Measurements from ENCODE around the gene SAC3D1.
"Not testable (repeated sequence)": the region's sequence is repeated elsewhere in the genome, so short reads cannot be mapped to it uniquely, and the experiment has no call there.

SAC3D1 gene

GRCh38 chr11:65003968-65004367 lies 37.0 kb upstream of the SAC3D1 start:
- H3K9me3 ChIP-seq (ENCODE audit: control insufficient read depth, low read length); H3K27me3 ChIP-seq (replicated peaks; ENCODE audit: control insufficient read depth, insufficient read depth, low read length, poor library complexity, severe bottlenecking); H3K4me3 ChIP-seq (ENCODE audit: insufficient read depth, low read depth, low read length, poor library complexity, severe bottlenecking); H3K4me1 ChIP-seq (ENCODE audit: control insufficient read depth, insufficient read depth, low read length, poor library complexity, severe bottlenecking); H3K36me3 ChIP-seq (ENCODE audit: control insufficient read depth, insufficient read depth, low read length); DNase-seq; H3K27ac ChIP-seq (ENCODE audit: insufficient read depth, low read length, poor library complexity, severe bottlenecking): not testable (repeated sequence)

GRCh38 chr11:65008016-65008415 lies 33.0 kb upstream of the SAC3D1 start:
- Histone ChIP-seq H3K27me3 (replicated peaks; ENCODE audit: control insufficient read depth, insufficient read depth, low read length, poor library complexity, severe bottlenecking) (no peaks in the 10 kb centered on the region), H3K9me3 (ENCODE audit: control insufficient read depth, low read length) (no peaks in the 10 kb centered on the region), H3K4me3 (ENCODE audit: insufficient read depth, low read depth, low read length, poor library complexity, severe bottlenecking) (no peak overlapping the region), H3K4me1 (ENCODE audit: control insufficient read depth, insufficient read depth, low read length, poor library complexity, severe bottlenecking) (no peaks in the 10 kb centered on the region), H3K36me3 (ENCODE audit: control insufficient read depth, insufficient read depth, low read length) (no peaks in the 10 kb centered on the region), H3K27ac (ENCODE audit: insufficient read depth, low read length, poor library complexity, severe bottlenecking) (no peak overlapping the region)
- DNase-seq: no peak

- Histone ChIP-seq H3K36me3 (ENCODE audit: control insufficient read depth, insufficient read depth, low read length) (no peaks in the 10 kb centered on the region), H3K27me3 (replicated peaks; ENCODE audit: control insufficient read depth, insufficient read depth, low read length, poor library complexity, severe bottlenecking) (no peaks in the 10 kb centered on the region), H3K27ac (ENCODE audit: insufficient read depth, low read length, poor library complexity, severe bottlenecking) (no peak overlapping the region), H3K4me3 (ENCODE audit: insufficient read depth, low read depth, low read length, poor library complexity, severe bottlenecking) (no peak overlapping the region), H3K9me3 (ENCODE audit: control insufficient read depth, low read length) (no peaks in the 10 kb centered on the region), H3K4me1 (ENCODE audit: control insufficient read depth, insufficient read depth, low read length, poor library complexity, severe bottlenecking) (no peaks in the 10 kb centered on the region)
- no peak for DNase-seq
Measured at GRCh38 chr11:65008873-65009272, 32.1 kb upstream of the SAC3D1 start.

GRCh38 chr11:65013130-65013887 lies 27.7 kb upstream of the SAC3D1 start:
- Histone ChIP-seq H3K27ac (ENCODE audit: insufficient read depth, low read length, poor library complexity, severe bottlenecking) (peak overlapping the region; percentile 90), H3K4me3 (ENCODE audit: insufficient read depth, low read depth, low read length, poor library complexity, severe bottlenecking) (peak overlapping the region; percentile 78), H3K4me1 (ENCODE audit: control insufficient read depth, insufficient read depth, low read length, poor library complexity, severe bottlenecking) (peaks cover 9% of the 10 kb centered on the region), H3K27me3 (replicated peaks; ENCODE audit: control insufficient read depth, insufficient read depth, low read length, poor library complexity, severe bottlenecking) (no peaks in the 10 kb centered on the region), H3K9me3 (ENCODE audit: control insufficient read depth, low read length) (no peaks in the 10 kb centered on the region), H3K36me3 (ENCODE audit: control insufficient read depth, insufficient read depth, low read length) (peaks cover 2% of the 10 kb centered on the region)
- DNase-seq: peak; percentile 77 to 85 (median 81)

GRCh38 chr11:65013888-65014725 lies 26.9 kb upstream of the SAC3D1 start, which contains the start of gene ARL2:
ARL2 (plus strand) TSS chr11:65014160; CDS start chr11:65014208, 48 bp downstream.
- Histone ChIP-seq H3K27me3 (replicated peaks; ENCODE audit: control insufficient read depth, insufficient read depth, low read length, poor library complexity, severe bottlenecking) (no peaks in the 10 kb centered on the region), H3K4me1 (ENCODE audit: control insufficient read depth, insufficient read depth, low read length, poor library complexity, severe bottlenecking) (peaks cover 9% of the 10 kb centered on the region), H3K4me3 (ENCODE audit: insufficient read depth, low read depth, low read length, poor library complexity, severe bottlenecking) (peak within 1 kb of the TSS; percentile 78), H3K36me3 (ENCODE audit: control insufficient read depth, insufficient read depth, low read length) (peaks cover 8% of the 10 kb centered on the region), H3K27ac (ENCODE audit: insufficient read depth, low read length, poor library complexity, severe bottlenecking) (peak within 1 kb of the TSS; percentile 90), H3K9me3 (ENCODE audit: control insufficient read depth, low read length) (no peaks in the 10 kb centered on the region)
- peak; percentile 69 to 80 (median 77) for DNase-seq

- DNase-seq: no peak
- no peaks in the 10 kb centered on the region for H3K27me3 ChIP-seq (replicated peaks; ENCODE audit: control insufficient read depth, insufficient read depth, low read length, poor library complexity, severe bottlenecking)
- H3K9me3 ChIP-seq (ENCODE audit: control insufficient read depth, low read length): no peaks in the 10 kb centered on the region
- peak overlapping the region; percentile 90 for H3K27ac ChIP-seq (ENCODE audit: insufficient read depth, low read length, poor library complexity, severe bottlenecking)
- H3K36me3 ChIP-seq (ENCODE audit: control insufficient read depth, insufficient read depth, low read length): peaks cover 12% of the 10 kb centered on the region
- H3K4me1 ChIP-seq (ENCODE audit: control insufficient read depth, insufficient read depth, low read length, poor library complexity, severe bottlenecking): peaks cover 9% of the 10 kb centered on the region
- H3K4me3 ChIP-seq (ENCODE audit: insufficient read depth, low read depth, low read length, poor library complexity, severe bottlenecking): peak overlapping the region; percentile 78
Measured at GRCh38 chr11:65014726-65015227, 26.2 kb upstream of the SAC3D1 start.

GRCh38 chr11:65016705-65017104 lies 24.3 kb upstream of the SAC3D1 start:
- DNase-seq: no peak
- H3K4me3 ChIP-seq (ENCODE audit: insufficient read depth, low read depth, low read length, poor library complexity, severe bottlenecking): no peak overlapping the region
- peaks cover 16% of the 10 kb centered on the region for H3K36me3 ChIP-seq (ENCODE audit: control insufficient read depth, insufficient read depth, low read length)
- H3K27me3 ChIP-seq (replicated peaks; ENCODE audit: control insufficient read depth, insufficient read depth, low read length, poor library complexity, severe bottlenecking): no peaks in the 10 kb centered on the region
- H3K27ac ChIP-seq (ENCODE audit: insufficient read depth, low read length, poor library complexity, severe bottlenecking): no peak overlapping the region
- no peaks in the 10 kb centered on the region for H3K9me3 ChIP-seq (ENCODE audit: control insufficient read depth, low read length)
- peaks cover 9% of the 10 kb centered on the region for H3K4me1 ChIP-seq (ENCODE audit: control insufficient read depth, insufficient read depth, low read length, poor library complexity, severe bottlenecking)

GRCh38 chr11:65017937-65018336 lies 23.1 kb upstream of the SAC3D1 start:
- Histone ChIP-seq H3K36me3 (ENCODE audit: control insufficient read depth, insufficient read depth, low read length) (peaks cover 19% of the 10 kb centered on the region), H3K4me3 (ENCODE audit: insufficient read depth, low read depth, low read length, poor library complexity, severe bottlenecking) (no peak overlapping the region), H3K4me1 (ENCODE audit: control insufficient read depth, insufficient read depth, low read length, poor library complexity, severe bottlenecking) (peaks cover 9% of the 10 kb centered on the region), H3K27ac (ENCODE audit: insufficient read depth, low read length, poor library complexity, severe bottlenecking) (no peak overlapping the region), H3K9me3 (ENCODE audit: control insufficient read depth, low read length) (no peaks in the 10 kb centered on the region), H3K27me3 (replicated peaks; ENCODE audit: control insufficient read depth, insufficient read depth, low read length, poor library complexity, severe bottlenecking) (no peaks in the 10 kb centered on the region)
- no peak for DNase-seq

- no peaks in the 10 kb centered on the region for H3K27me3 ChIP-seq (replicated peaks; ENCODE audit: control insufficient read depth, insufficient read depth, low read length, poor library complexity, severe bottlenecking)
- no peak overlapping the region for H3K4me3 ChIP-seq (ENCODE audit: insufficient read depth, low read depth, low read length, poor library complexity, severe bottlenecking)
- H3K4me1 ChIP-seq (ENCODE audit: control insufficient read depth, insufficient read depth, low read length, poor library complexity, severe bottlenecking): peaks cover 1% of the 10 kb centered on the region
- no peak overlapping the region for H3K27ac ChIP-seq (ENCODE audit: insufficient read depth, low read length, poor library complexity, severe bottlenecking)
- H3K9me3 ChIP-seq (ENCODE audit: control insufficient read depth, low read length): no peaks in the 10 kb centered on the region
- H3K36me3 ChIP-seq (ENCODE audit: control insufficient read depth, insufficient read depth, low read length): peaks cover 19% of the 10 kb centered on the region
- DNase-seq: no peak
Measured at GRCh38 chr11:65019824-65020223, 21.2 kb upstream of the SAC3D1 start.

- Histone ChIP-seq H3K4me1 (ENCODE audit: control insufficient read depth, insufficient read depth, low read length, poor library complexity, severe bottlenecking) (no peaks in the 10 kb centered on the region), H3K9me3 (ENCODE audit: control insufficient read depth, low read length) (no peaks in the 10 kb centered on the region), H3K27ac (ENCODE audit: insufficient read depth, low read length, poor library complexity, severe bottlenecking) (no peak overlapping the region), H3K27me3 (replicated peaks; ENCODE audit: control insufficient read depth, insufficient read depth, low read length, poor library complexity, severe bottlenecking) (no peaks in the 10 kb centered on the region), H3K36me3 (ENCODE audit: control insufficient read depth, insufficient read depth, low read length) (peaks cover 19% of the 10 kb centered on the region), H3K4me3 (ENCODE audit: insufficient read depth, low read depth, low read length, poor library complexity, severe bottlenecking) (no peak overlapping the region)
- DNase-seq: no peak
Measured at GRCh38 chr11:65021003-65021402, 20.0 kb upstream of the SAC3D1 start.
